Measurements from ENCODE around the gene CDC37L1. TPM values are rescaled to one million over a fixed set of nuclear protein-coding genes. Genes with fewer than 3 reads are reported as not detected.

The CDC37L1 gene
- total and polyA plus RNA-seq, 9 of the 15 experiments (the other 6 are each of a cell fraction or from before 2014, with no cell fraction given), result 1.5 to 7.9 (median 6.0) TPM

DNA sequence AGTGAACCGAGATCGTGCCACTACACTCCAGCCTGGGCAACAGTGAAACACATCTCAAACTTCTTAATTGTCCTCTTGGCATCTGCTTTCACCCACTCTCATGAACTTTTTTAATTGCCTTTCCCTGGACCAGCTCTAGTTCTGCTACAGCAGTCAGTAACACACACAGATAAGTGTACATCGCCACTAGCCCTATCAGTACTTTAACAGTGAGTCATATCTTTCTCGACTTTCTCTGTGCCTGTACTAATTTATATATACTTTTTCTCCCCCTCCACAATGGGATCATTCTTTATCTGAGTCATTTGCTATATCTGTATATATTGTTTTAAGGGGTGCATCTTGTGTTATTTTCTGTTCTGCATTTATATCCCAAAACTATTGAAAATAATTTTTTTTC lies 6.7 kb downstream of the CDC37L1 start (continued):
- no peak for TF ChIP-seq ZNF436 (CRISPR knock-in tag; IDR thresholded peaks at IDR 0.05)
- no peak for TF ChIP-seq CBX2 (IDR thresholded peaks at IDR 0.05; ENCODE audit: insufficient read depth, low read length, poor library complexity, severe bottlenecking)
- TF ChIP-seq, protein P1, sequence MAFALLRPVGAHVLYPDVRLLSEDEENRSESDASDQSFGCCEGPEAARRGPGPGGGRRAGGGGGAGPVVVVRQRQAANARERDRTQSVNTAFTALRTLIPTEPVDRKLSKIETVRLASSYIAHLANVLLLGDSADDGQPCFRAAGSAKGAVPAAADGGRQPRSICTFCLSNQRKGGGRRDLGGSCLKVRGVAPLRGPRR (CRISPR knock-in tag; IDR thresholded peaks at IDR 0.05), result no peak
- TF ChIP-seq, protein P2, sequence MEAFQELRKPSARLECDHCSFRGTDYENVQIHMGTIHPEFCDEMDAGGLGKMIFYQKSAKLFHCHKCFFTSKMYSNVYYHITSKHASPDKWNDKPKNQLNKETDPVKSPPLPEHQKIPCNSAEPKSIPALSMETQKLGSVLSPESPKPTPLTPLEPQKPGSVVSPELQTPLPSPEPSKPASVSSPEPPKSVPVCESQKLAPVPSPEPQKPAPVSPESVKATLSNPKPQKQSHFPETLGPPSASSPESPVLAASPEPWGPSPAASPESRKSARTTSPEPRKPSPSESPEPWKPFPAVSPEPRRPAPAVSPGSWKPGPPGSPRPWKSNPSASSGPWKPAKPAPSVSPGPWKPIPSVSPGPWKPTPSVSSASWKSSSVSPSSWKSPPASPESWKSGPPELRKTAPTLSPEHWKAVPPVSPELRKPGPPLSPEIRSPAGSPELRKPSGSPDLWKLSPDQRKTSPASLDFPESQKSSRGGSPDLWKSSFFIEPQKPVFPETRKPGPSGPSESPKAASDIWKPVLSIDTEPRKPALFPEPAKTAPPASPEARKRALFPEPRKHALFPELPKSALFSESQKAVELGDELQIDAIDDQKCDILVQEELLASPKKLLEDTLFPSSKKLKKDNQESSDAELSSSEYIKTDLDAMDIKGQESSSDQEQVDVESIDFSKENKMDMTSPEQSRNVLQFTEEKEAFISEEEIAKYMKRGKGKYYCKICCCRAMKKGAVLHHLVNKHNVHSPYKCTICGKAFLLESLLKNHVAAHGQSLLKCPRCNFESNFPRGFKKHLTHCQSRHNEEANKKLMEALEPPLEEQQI (IDR thresholded peaks at IDR 0.05), result 0 out of 2 replicates have a peak, but pooled peaks have one; percentile 30
- TF ChIP-seq, protein P3, sequence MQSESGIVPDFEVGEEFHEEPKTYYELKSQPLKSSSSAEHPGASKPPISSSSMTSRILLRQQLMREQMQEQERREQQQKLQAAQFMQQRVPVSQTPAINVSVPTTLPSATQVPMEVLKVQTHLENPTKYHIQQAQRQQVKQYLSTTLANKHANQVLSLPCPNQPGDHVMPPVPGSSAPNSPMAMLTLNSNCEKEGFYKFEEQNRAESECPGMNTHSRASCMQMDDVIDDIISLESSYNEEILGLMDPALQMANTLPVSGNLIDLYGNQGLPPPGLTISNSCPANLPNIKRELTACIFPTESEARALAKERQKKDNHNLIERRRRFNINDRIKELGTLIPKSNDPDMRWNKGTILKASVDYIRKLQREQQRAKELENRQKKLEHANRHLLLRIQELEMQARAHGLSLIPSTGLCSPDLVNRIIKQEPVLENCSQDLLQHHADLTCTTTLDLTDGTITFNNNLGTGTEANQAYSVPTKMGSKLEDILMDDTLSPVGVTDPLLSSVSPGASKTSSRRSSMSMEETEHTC (IDR thresholded peaks at IDR 0.05), result no peak
- TF ChIP-seq TBP (optimal IDR thresholded peaks at IDR 0.05; ENCODE audit: low read depth, low read length), result no peak
- TF ChIP-seq, protein P4, sequence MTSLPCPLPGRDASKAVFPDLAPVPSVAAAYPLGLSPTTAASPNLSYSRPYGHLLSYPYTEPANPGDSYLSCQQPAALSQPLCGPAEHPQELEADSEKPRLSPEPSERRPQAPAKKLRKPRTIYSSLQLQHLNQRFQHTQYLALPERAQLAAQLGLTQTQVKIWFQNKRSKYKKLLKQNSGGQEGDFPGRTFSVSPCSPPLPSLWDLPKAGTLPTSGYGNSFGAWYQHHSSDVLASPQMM (CRISPR knock-in tag; IDR thresholded peaks at IDR 0.05), result no peak
- peak; percentile 77 for TF ChIP-seq SMARCA4 (IDR thresholded peaks at IDR 0.05)
- TF ChIP-seq ZNF445 (CRISPR knock-in tag; IDR thresholded peaks at IDR 0.05; ENCODE audit: low read depth), result no peak
- TF ChIP-seq, protein P5, sequence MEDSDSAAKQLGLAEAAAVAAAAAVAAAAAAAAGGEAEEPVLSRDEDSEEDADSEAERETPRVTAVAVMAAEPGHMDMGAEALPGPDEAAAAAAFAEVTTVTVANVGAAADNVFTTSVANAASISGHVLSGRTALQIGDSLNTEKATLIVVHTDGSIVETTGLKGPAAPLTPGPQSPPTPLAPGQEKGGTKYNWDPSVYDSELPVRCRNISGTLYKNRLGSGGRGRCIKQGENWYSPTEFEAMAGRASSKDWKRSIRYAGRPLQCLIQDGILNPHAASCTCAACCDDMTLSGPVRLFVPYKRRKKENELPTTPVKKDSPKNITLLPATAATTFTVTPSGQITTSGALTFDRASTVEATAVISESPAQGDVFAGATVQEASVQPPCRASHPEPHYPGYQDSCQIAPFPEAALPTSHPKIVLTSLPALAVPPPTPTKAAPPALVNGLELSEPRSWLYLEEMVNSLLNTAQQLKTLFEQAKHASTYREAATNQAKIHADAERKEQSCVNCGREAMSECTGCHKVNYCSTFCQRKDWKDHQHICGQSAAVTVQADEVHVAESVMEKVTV (CRISPR knock-in tag; IDR thresholded peaks at IDR 0.05), result no peak
- TF ChIP-seq GTF2E2 (tag; IDR thresholded peaks at IDR 0.05), result no peak
- TF ChIP-seq HDAC1 (IDR thresholded peaks at IDR 0.05), result no peak
- no peak for TF ChIP-seq ZNF134 (CRISPR knock-in tag; conservative IDR thresholded peaks at IDR 0.05)
- TF ChIP-seq NR2C1 (IDR thresholded peaks at IDR 0.05), result no peak
- no peak for TF ChIP-seq NR2C1 (tag; IDR thresholded peaks at IDR 0.05)
- TF ChIP-seq BCL6 (CRISPR knock-in tag; IDR thresholded peaks at IDR 0.05), result no peak
- no peak for TF ChIP-seq BCOR (IDR thresholded peaks at IDR 0.05)
- 0 out of 2 replicates have a peak, but pooled peaks have one; percentile 22 for TF ChIP-seq MTA1 (IDR thresholded peaks at IDR 0.05; ENCODE audit: borderline replicate concordance)
- TF ChIP-seq, protein P6, sequence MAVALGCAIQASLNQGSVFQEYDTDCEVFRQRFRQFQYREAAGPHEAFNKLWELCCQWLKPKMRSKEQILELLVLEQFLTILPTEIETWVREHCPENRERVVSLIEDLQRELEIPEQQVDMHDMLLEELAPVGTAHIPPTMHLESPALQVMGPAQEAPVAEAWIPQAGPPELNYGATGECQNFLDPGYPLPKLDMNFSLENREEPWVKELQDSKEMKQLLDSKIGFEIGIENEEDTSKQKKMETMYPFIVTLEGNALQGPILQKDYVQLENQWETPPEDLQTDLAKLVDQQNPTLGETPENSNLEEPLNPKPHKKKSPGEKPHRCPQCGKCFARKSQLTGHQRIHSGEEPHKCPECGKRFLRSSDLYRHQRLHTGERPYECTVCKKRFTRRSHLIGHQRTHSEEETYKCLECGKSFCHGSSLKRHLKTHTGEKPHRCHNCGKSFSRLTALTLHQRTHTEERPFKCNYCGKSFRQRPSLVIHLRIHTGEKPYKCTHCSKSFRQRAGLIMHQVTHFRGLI (CRISPR knock-in tag; IDR thresholded peaks at IDR 0.05), result no peak
- no peak for TF ChIP-seq ZNF384 (IDR thresholded peaks at IDR 0.05; ENCODE audit: low read depth, low read length)
- no peak for TF ChIP-seq ASH1L (IDR thresholded peaks at IDR 0.05; ENCODE audit: borderline replicate concordance, low read depth, partially characterized antibody)
- 0 out of 2 replicates have a peak, but pooled peaks have one; percentile 28 for TF ChIP-seq SMARCC2 (IDR thresholded peaks at IDR 0.05; ENCODE audit: low read depth)
- TF ChIP-seq ZNF140 (CRISPR knock-in tag; IDR thresholded peaks at IDR 0.05), result no peak
- TF ChIP-seq HOXB6 (CRISPR knock-in tag; IDR thresholded peaks at IDR 0.05; ENCODE audit: borderline replicate concordance), result no peak
